K562 (cell line): Measurements from ENCODE around the gene TRAPPC8. TPM values are rescaled to one million over a fixed set of nuclear protein-coding genes. Genes with fewer than 3 reads are reported as not detected.

Source experiments
- CCAR2 ChIP-seq: fragments of 200-400 bp; formaldehyde crosslinking; IDR thresholded peaks from 2 replicates; pipeline ENCODE4 v1.6.1; 2017; ENCODE audit warnings: mild to moderate bottlenecking, low read depth, low read length
- HNRNPL ChIP-seq: fragments of 200-400 bp; formaldehyde crosslinking; IDR thresholded peaks from 2 replicates; pipeline ENCODE4 v1.6.1; 2017; ENCODE audit warnings: low read depth, mild to moderate bottlenecking, low read length
- KDM2B ChIP-seq: fragments of 250-450 bp; sonication (Bioruptor Pico); IDR thresholded peaks from 2 replicates; pipeline ENCODE4 v1.8.0; 2021; ENCODE audit warnings: mild to moderate bottlenecking, moderate library complexity
- MEIS2 ChIP-seq: fragments of 450-650 bp; IDR thresholded peaks from 2 replicates; pipeline ENCODE4 v1.6.1; 2014; ENCODE audit warnings: mild to moderate bottlenecking; ENCODE audit not compliant: partially characterized antibody
- MTA1 ChIP-seq: fragments of 450-650 bp; IDR thresholded peaks from 2 replicates; pipeline ENCODE4 v1.6.1; 2017; ENCODE audit warnings: borderline replicate concordance
- NELFE ChIP-seq: IDR thresholded peaks from 2 replicates; pipeline ENCODE4 v1.6.1; 2011; ENCODE audit warnings: mild to moderate bottlenecking; ENCODE audit not compliant: insufficient read depth, insufficient read length
- NFE2 ChIP-seq: IDR thresholded peaks from 2 replicates; pipeline ENCODE4 v1.6.1; 2014; ENCODE audit warnings: antibody characterized with exemption, low read depth
- RBM15 ChIP-seq: fragments of 200-400 bp; formaldehyde crosslinking; IDR thresholded peaks from 2 replicates; pipeline ENCODE4 v1.6.1; 2018; ENCODE audit warnings: mild to moderate bottlenecking, low read length, moderate library complexity; ENCODE audit not compliant: insufficient read depth
- RBM39 ChIP-seq: fragments of 200-400 bp; formaldehyde crosslinking; optimal IDR thresholded peaks from 2 replicates; pipeline ENCODE3; 2018; ENCODE audit warnings: low read depth, low read length
- TFAM ChIP-seq: fragments of 250-450 bp; sonication (Bioruptor Pico); conservative IDR thresholded peaks from 2 replicates; pipeline ENCODE4 v1.5.0; 2021; ENCODE audit warnings: mild to moderate bottlenecking, moderate library complexity
- THRAP3 ChIP-seq: fragments of 450-650 bp; IDR thresholded peaks from 2 replicates; pipeline ENCODE4 v1.6.1; 2016; ENCODE audit warnings: mild to moderate bottlenecking, inconsistent platforms, borderline replicate concordance
- ZC3H4 ChIP-seq: sonication (generic); formaldehyde crosslinking; IDR thresholded peaks from 2 replicates; pipeline ENCODE4 v1.9.0; 2021; ENCODE audit warnings: missing genetic modification reagents, borderline replicate concordance
- ZNF23 ChIP-seq: fragments of 250-450 bp; sonication (Bioruptor Pico); IDR thresholded peaks from 2 replicates; pipeline ENCODE4 v1.4.0; 2020; ENCODE audit warnings: mild to moderate bottlenecking
- ZNF263 ChIP-seq: sonication (generic); formaldehyde crosslinking; IDR thresholded peaks from 2 replicates; pipeline ENCODE4 v1.8.0; 2022; ENCODE audit warnings: mild to moderate bottlenecking, missing genetic modification reagents, borderline replicate concordance
- ZNF830 ChIP-seq: fragments of 250-450 bp; sonication (Bioruptor Pico); IDR thresholded peaks from 2 replicates; pipeline ENCODE4 v1.5.0; 2021; ENCODE audit warnings: mild to moderate bottlenecking
- polyA plus RNA-seq, 8 experiments: library from polyadenylated mRNA; depleted of rRNA in 4 of 8; stranded (reverse) in 5 of 8; unstranded in 3 of 8; fragments of >200 nt; fragmentation: Nextera tagmentation in 2 of 8; fragmentation: Illumina TruSeq in 1 of 8; extraction: Ambion mirVana in 2 of 8; extraction: Trizol in 1 of 8; gene quantifications; 2 replicates each; pipeline versions ENCODE4 v1.2.1 to v1.2.3, GENCODE V29; 2011 to 2014; ENCODE audit warnings: inconsistent platforms in 1 of 8, missing spikeins in 1 of 8
- total RNA-seq, 7 experiments: library from RNA; depleted of rRNA in 6 of 7; stranded (reverse); fragments of >200 nt in 6 of 7; fragmentation: Illumina TruSeq in 2 of 7; extraction: Trizol in 2 of 7; gene quantifications; 2 replicates each; pipeline versions ENCODE4 v1.2.1 to v1.2.3, GENCODE V29; 2011 to 2021; ENCODE audit warnings: low replicate concordance in 1 of 7
- TF ChIP-seq, protein P1 (sequence below): sonication (generic); formaldehyde crosslinking; IDR thresholded peaks from 2 replicates; pipeline ENCODE4 v1.8.1; 2023; ENCODE audit warnings: mild to moderate bottlenecking, missing genetic modification reagents, moderate library complexity
- TF ChIP-seq, protein P2 (sequence below): IDR thresholded peaks from 2 replicates; pipeline ENCODE4 v1.6.1; 2011; ENCODE audit not compliant: insufficient read length; ENCODE audit errors: extremely low read depth
- TF ChIP-seq, protein P3 (sequence below): fragments of 250-450 bp; sonication (Bioruptor Pico); IDR thresholded peaks from 2 replicates; pipeline ENCODE4 v1.4.0; 2020
- TF ChIP-seq, protein P4 (sequence below): fragments of 250-450 bp; sonication (Bioruptor Pico); IDR thresholded peaks from 2 replicates; pipeline ENCODE4 v1.4.0; 2020; ENCODE audit warnings: mild to moderate bottlenecking
- TF ChIP-seq, protein P5 (sequence below): fragments of 450-650 bp; formaldehyde crosslinking; IDR thresholded peaks from 2 replicates; pipeline ENCODE4 v1.4.0; 2020; ENCODE audit warnings: mild to moderate bottlenecking, moderate library complexity

TRAPPC8 gene
- total and polyA plus RNA-seq, 9 of the 15 experiments (the other 6 are each of a cell fraction or from before 2014, with no cell fraction given), result 20.1 to 111 (median 35.6) TPM

DNA sequence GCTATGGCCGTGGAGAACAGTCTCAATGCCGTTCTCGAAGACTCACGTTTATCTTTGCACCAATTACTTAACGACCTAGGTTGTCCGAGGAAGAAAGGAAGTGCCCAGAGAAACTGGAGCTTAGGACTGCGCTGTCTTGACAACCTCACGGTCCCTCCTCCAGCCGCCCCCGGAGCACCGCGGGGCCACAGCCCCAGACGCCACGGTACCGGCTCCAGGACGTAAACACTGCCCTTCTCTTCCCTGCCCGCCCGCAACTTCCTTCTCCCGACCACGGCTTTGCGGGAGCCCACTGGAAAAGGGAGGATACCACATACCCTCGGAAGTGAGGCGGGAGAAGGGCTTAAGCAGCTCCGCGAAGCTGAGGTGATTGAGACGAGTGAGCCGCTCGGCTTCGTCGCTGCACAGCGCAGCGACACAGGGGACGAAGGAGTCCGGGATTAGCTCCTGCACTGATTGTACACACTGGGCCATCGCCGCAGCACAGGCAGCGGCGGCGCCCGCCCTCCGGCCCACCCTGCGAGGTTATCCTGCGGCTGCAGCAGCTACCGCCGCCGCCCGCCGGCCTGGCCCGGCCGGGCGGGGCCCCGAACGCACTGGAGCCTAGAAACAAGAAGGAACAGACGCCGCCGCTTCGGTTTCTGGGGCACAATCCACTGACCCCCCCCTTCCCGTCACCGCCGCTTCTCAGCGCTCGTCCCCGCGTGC lies 483 bp downstream of the TRAPPC8 start (continued):
- TF ChIP-seq ZC3H4 (CRISPR knock-in tag) (no peak), MEIS2 (no peak), NELFE (no peak), RBM15 (no peak), ZNF23 (CRISPR knock-in tag) (no peak), KDM2B (CRISPR knock-in tag) (no peak), MTA1 (no peak), HNRNPL (no peak), ZNF263 (CRISPR knock-in tag) (no peak; the same call in 1 of the 2 replicates), NFE2 (no peak), CCAR2 (no peak), RBM39 (no peak), ZNF830 (CRISPR knock-in tag) (no peak), THRAP3 (no peak), TFAM (CRISPR knock-in tag) (no peak)
- TF ChIP-seq, protein P1, sequence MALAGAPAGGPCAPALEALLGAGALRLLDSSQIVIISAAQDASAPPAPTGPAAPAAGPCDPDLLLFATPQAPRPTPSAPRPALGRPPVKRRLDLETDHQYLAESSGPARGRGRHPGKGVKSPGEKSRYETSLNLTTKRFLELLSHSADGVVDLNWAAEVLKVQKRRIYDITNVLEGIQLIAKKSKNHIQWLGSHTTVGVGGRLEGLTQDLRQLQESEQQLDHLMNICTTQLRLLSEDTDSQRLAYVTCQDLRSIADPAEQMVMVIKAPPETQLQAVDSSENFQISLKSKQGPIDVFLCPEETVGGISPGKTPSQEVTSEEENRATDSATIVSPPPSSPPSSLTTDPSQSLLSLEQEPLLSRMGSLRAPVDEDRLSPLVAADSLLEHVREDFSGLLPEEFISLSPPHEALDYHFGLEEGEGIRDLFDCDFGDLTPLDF, result no peak
- TF ChIP-seq, protein P2, sequence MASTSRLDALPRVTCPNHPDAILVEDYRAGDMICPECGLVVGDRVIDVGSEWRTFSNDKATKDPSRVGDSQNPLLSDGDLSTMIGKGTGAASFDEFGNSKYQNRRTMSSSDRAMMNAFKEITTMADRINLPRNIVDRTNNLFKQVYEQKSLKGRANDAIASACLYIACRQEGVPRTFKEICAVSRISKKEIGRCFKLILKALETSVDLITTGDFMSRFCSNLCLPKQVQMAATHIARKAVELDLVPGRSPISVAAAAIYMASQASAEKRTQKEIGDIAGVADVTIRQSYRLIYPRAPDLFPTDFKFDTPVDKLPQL, result no peak
- TF ChIP-seq, protein P3, sequence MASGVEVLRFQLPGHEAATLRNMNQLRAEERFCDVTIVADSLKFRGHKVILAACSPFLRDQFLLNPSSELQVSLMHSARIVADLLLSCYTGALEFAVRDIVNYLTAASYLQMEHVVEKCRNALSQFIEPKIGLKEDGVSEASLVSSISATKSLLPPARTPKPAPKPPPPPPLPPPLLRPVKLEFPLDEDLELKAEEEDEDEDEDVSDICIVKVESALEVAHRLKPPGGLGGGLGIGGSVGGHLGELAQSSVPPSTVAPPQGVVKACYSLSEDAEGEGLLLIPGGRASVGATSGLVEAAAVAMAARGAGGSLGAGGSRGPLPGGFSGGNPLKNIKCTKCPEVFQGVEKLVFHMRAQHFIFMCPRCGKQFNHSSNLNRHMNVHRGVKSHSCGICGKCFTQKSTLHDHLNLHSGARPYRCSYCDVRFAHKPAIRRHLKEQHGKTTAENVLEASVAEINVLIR (CRISPR knock-in tag), result no peak
- TF ChIP-seq, protein P4, sequence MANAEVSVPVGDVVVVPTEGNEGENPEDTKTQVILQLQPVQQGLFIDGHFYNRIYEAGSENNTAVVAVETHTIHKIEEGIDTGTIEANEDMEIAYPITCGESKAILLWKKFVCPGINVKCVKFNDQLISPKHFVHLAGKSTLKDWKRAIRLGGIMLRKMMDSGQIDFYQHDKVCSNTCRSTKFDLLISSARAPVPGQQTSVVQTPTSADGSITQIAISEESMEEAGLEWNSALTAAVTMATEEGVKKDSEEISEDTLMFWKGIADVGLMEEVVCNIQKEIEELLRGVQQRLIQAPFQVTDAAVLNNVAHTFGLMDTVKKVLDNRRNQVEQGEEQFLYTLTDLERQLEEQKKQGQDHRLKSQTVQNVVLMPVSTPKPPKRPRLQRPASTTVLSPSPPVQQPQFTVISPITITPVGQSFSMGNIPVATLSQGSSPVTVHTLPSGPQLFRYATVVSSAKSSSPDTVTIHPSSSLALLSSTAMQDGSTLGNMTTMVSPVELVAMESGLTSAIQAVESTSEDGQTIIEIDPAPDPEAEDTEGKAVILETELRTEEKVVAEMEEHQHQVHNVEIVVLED (CRISPR knock-in tag), result 0 out of 2 replicates have a peak, but pooled peaks have one; percentile 16
- TF ChIP-seq, protein P5, sequence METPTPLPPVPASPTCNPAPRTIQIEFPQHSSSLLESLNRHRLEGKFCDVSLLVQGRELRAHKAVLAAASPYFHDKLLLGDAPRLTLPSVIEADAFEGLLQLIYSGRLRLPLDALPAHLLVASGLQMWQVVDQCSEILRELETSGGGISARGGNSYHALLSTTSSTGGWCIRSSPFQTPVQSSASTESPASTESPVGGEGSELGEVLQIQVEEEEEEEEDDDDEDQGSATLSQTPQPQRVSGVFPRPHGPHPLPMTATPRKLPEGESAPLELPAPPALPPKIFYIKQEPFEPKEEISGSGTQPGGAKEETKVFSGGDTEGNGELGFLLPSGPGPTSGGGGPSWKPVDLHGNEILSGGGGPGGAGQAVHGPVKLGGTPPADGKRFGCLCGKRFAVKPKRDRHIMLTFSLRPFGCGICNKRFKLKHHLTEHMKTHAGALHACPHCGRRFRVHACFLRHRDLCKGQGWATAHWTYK (CRISPR knock-in tag), result no peak
